Anterior cingulate cortex (tissue), 58 donors: Measurements from ENCODE around the gene C21orf91.

Experiments
- DNase-seq, 58 donors: peaks; one replicate each; lab custom pipeline; 2025; lab: John Stamatoyannopoulos, UW

C21orf91 gene

DNA sequence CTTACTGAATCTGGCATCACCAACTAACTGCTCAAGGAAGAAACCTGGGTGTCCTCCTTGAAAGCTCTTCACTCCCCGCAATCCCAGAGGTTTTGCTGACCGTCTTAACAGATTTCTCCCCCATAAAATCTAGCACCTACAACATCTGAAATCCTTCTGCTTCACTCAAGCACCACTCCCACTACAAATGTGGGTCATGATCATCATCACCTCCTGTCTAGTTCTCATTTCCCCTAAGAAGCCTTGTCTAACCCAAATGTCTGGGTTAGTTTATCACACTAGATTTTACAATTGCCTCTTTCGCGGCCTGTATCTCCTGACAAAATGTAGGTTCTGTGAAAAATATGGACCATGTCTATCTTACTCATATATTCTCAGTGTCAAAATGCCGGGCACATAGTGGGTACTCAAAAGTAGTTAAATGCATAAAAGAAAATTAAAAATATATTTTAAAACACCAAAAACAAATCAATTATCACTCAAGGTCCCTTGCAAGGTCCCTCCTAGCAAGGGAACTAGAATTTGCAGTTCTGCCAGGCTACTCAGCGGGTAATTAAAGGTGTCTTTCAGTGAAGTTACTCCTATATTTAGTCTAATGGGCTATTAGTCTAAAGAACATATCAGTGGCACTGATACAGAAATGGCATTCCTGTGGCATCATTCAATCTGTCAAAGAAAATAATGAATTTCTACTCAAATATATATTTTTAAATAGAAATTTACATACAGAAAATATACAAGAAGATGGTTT lies 19.6 kb downstream of the C21orf91 start:
- DNase-seq, result no peak

- DNase-seq, result no peak
Measured at GRCh38 chr21:17798796-17799195, 20.4 kb downstream of the C21orf91 start.

- no peak for DNase-seq
Measured at GRCh38 chr21:17797967-17798366, 21.2 kb downstream of the C21orf91 start.

- DNase-seq, result no peak
Measured at GRCh38 chr21:17796503-17796902, 22.7 kb downstream of the C21orf91 start.

DNA sequence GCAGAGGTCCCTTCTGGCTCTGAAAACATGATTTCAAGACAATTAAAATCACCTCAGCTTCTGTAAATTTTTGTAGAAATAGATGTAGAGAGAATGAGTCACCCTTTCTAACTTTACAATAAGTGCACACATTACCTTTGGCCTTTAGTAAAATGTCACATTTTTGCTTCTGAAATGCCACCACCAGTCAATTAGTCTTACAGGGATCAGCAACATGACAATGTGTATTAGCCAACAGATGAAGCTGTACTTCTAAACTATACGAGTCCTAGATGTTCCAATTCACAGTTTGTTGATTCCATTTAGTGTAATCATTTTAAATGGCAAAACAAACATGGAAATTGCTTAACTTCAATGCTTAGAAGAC lies 23.1 kb downstream of the C21orf91 start:
- no peak for DNase-seq

GRCh38 chr21:17795146-17796036 lies 23.8 kb downstream of the C21orf91 start:
- no peak for DNase-seq

- no peak for DNase-seq
Measured at GRCh38 chr21:17794518-17795145, 24.5 kb downstream of the C21orf91 start.

GRCh38 chr21:17793246-17794123 lies 25.7 kb downstream of the C21orf91 start:
- DNase-seq, result no peak

DNA sequence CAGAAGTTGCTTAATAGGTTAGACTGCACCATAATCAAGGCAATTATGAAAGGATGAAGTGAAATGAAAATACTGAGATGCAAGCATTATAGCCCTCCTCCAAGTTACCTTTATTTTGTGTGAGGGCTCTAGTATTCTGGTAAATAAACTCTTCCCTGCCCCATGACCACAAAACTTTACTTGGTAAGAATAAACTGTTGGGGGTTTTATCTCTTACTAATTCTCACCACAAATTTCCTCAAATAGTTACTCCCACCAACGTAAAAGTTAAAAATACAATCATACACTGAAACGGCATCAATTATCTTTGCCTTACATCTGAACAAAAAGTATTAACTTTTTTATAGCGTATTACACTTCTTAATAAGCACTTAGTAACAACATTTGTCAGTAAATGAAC lies 29.5 kb downstream of the C21orf91 start:
- DNase-seq, result no peak

DNA sequence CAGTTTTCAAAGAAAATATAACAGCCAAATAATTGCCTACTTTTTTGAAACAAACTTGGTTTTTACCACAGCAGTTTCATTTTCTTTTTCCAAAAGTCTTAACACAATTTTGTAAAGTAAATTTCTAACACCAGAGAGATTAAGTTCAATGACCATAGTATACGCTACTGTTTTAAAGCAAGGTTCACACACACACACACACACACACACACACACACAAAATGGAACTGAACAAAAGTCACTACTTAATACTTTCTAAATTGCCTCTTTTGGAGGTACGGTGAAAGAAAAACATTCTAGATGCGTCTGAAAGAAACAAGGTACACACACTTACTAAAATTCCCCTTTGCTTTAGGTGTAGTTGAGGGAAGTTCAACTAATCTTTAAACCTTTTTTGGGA lies 30.1 kb downstream of the C21orf91 start:
- DNase-seq, result no peak

- DNase-seq, result no peak
Measured at GRCh38 chr21:17786851-17787181, 32.3 kb downstream of the C21orf91 start.

DNA sequence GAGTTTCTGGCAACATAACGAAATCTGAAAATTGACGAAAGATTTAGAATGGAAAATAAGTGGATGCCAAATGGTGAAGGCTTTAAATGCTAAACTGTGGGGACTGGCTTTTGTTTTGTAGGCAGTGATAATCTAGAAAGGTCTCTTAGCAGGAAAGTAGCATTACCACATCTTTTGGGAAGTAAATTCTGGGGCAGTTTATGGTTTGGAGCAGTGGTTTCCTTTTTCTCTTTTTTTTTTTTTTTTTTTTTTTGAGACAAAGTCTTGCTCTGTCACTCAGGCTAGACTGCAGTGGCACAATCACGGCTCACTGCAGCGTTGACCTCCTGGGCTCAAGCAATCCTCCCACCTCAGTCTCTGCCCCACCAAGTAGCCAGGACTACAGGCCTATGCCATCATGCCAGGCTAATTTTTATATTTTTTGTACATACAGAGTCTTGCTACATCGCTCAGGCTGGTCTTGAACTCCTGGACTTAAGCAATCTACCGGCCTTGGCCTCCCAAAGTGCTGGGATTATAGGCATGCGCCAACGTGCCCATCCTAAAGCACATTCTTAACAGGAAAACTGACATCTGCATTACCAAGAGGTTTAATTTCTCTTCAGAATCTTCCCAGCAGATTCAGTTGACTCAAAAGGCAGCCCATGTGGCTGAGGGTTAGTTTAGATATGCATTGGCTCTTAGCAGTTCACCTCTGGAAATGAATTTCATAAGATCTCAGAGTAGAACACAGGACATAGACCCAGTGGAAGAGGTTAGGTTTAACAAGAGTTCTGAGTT lies 32.9 kb downstream of the C21orf91 start:
- DNase-seq, result no peak

- no peak for DNase-seq
Measured at GRCh38 chr21:17785403-17785788, 33.8 kb downstream of the C21orf91 start.

DNA sequence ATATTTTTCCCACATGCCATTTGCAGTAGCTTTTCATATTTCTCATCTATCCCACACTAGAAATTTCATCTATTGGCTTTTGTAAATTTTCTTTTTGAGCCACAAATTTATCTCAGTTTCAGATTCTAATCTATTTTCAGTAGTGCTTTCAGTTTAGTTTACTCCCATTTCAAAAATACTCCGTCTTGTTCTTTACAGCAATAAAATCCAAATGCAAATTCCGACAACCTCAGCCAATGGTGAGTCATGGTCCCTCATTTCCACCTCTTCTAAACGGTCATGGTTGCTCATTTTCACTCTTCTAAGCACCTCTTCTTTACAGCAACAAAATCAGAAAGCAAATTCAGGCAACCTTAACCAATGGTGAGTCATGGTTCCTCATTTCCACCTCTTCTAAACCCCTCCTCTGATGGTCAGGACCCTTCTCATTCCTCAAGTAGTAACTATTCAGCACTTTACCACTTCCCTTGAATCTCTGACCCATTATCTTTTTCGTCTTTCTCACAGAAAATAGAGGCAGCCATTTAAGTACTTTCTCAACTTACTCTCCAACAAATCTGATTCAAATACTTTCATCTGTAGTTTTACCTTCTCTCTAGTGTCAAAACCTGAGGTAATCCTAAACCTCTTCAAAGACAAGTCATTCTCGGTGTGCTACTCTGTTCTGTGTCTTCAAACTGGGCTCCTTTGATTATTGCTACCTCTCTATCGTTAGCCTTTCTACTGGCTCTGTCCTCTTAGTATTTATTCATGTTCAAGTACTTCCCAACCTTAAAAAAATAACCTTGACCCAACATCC lies 34.4 kb downstream of the C21orf91 start:
- DNase-seq, result no peak

GRCh38 chr21:17784180-17784598 lies 35.0 kb downstream of the C21orf91 start:
- DNase-seq, result no peak

GRCh38 chr21:17783481-17784179 lies 35.5 kb downstream of the C21orf91 start:
- no peak for DNase-seq

- DNase-seq, result no peak
Measured at GRCh38 chr21:17783003-17783402, 36.2 kb downstream of the C21orf91 start.

DNA sequence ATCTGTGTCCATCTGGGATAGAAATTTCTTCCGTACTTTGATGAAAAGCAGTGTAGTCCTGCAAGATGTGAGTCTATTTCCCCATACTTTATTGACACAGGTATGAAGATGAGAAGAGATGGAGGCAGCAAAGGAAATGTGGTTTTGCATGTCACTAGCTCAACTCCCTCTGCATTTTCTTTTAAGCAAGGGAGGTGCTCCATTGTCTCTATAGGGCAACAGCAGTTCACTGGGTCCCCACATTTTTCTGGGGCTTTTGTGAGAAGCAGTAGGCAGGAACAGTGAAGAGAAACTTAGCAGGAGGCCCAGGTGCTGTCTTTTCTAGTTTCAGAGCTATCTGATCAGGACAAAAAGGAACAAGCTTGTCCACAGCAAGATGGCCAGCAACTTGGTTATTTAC lies 37.1 kb downstream of the C21orf91 start:
- no peak for DNase-seq
